Sigmoid colon (tissue), 7 donors: ENCODE measurements around the gene ING1. TPM values are rescaled to one million over a fixed set of nuclear protein-coding genes. Genes with fewer than 3 reads are reported as not detected.
"Not testable (repeated sequence)": the region's sequence is repeated elsewhere in the genome, so short reads cannot be mapped to it uniquely, and the experiment has no call there.

Experiments used
- DNase-seq: peaks from one replicate; pipeline ENCODE4 v3.0.0-alpha.2; 2019
- H3K27ac ChIP-seq, 4 donors: fragments of 200-600 bp; sonication (generic); one replicate each; pipeline ENCODE4 v1.5.1; 2016 to 2019; ENCODE audit warnings: mild to moderate bottlenecking in 1 of 4
- H3K27me3 ChIP-seq, 3 donors: fragments of 200-600 bp; sonication (generic); one replicate each; pipeline ENCODE4 v1.5.1; 2019; ENCODE audit warnings: mild to moderate bottlenecking in 1 of 3
- H3K36me3 ChIP-seq, 4 donors: fragments of 200-600 bp; sonication (generic); one replicate each; pipeline ENCODE4 v1.5.1; 2016 to 2019
- H3K4me1 ChIP-seq, 4 donors: fragments of 200-600 bp; sonication (generic); one replicate each; pipeline ENCODE4 v1.5.1; 2017 to 2019
- H3K4me3 ChIP-seq, 4 donors: fragments of 200-600 bp; sonication (generic); one replicate each; pipeline ENCODE4 v1.5.1; 2017 to 2019; ENCODE audit warnings: mild to moderate bottlenecking in 2 of 4, moderate library complexity in 1 of 4
- H3K9me3 ChIP-seq, 4 donors: fragments of 200-600 bp in 3 of 4; sonication (generic) in 3 of 4; one replicate each; pipeline versions ENCODE4 v1.5.1 to v1.6.1; 2013 to 2019
- EP300 ChIP-seq, 4 donors: sonication (generic); formaldehyde crosslinking; IDR thresholded peaks; one replicate each; pipeline ENCODE4 v1.6.1; 2017; ENCODE audit warnings: antibody characterized with exemption in 4 of 4
- POLR2A ChIP-seq, 2 donors: fragments of 450-650 bp; IDR thresholded peaks; one replicate each; pipeline ENCODE4 v1.6.1; 2016; ENCODE audit warnings: antibody characterized with exemption in 2 of 2, mild to moderate bottlenecking in 2 of 2, moderate library complexity in 2 of 2
- POLR2AphosphoS5 ChIP-seq, 4 donors: sonication (generic); formaldehyde crosslinking; IDR thresholded peaks; one replicate each; pipeline ENCODE4 v1.6.1; 2017; ENCODE audit warnings: antibody characterized with exemption in 4 of 4
- WGBS, 2 donors: extraction: QIAGEN DNeasy Blood & Tissue Kit; methylation state at CpG; one replicate each; pipeline ENCODE4 v1.1.7; 2013; 5-methylcytosine and 5-hydroxymethylcytosine counted together
- intact Hi-C: fragments of 100-400 bp; cut with DNase I; formaldehyde crosslinking; loops from one replicate; pipeline ENCODE4 v1.15.1; 2023
- polyA plus RNA-seq, 3 donors: library from polyadenylated mRNA; stranded (reverse); fragments of 200-250 nt; gene quantifications; one replicate each; pipeline ENCODE4 v1.2.3, GENCODE V29; 2013
- total RNA-seq, 4 donors: library from RNA; depleted of rRNA; stranded (reverse); fragments of >200 nt; gene quantifications; one replicate each; pipeline ENCODE4 v1.1.0, GENCODE V29; 2016
- TF ChIP-seq, protein P1 (sequence below), 4 experiments: fragments of 450-650 bp in 3 of 4; fragments of 200-600 bp in 1 of 4; IDR thresholded peaks; one replicate each; pipeline ENCODE4 v1.5.1; 2016 to 2019; ENCODE audit warnings: antibody characterized with exemption in 4 of 4, mild to moderate bottlenecking in 3 of 4, moderate library complexity in 2 of 4
- donor health status: healthy with polysubstance abuse.
- donor health status: Bipolar disorder and iron deficiency.
- donor health status: healthy.

Gene ING1
- total and polyA plus RNA-seq, 7 donors = 11.3 to 24.0 (median 16.8) TPM

GRCh38 chr13:110719036-110719710, 5.7 kb downstream of the ING1 start:
- TF ChIP-seq EP300 (IDR thresholded peaks at IDR 0.05) (no peak), POLR2AphosphoS5 (IDR thresholded peaks at IDR 0.05) (no peak), POLR2A (IDR thresholded peaks at IDR 0.05) (no peak)
- TF ChIP-seq, protein P1, sequence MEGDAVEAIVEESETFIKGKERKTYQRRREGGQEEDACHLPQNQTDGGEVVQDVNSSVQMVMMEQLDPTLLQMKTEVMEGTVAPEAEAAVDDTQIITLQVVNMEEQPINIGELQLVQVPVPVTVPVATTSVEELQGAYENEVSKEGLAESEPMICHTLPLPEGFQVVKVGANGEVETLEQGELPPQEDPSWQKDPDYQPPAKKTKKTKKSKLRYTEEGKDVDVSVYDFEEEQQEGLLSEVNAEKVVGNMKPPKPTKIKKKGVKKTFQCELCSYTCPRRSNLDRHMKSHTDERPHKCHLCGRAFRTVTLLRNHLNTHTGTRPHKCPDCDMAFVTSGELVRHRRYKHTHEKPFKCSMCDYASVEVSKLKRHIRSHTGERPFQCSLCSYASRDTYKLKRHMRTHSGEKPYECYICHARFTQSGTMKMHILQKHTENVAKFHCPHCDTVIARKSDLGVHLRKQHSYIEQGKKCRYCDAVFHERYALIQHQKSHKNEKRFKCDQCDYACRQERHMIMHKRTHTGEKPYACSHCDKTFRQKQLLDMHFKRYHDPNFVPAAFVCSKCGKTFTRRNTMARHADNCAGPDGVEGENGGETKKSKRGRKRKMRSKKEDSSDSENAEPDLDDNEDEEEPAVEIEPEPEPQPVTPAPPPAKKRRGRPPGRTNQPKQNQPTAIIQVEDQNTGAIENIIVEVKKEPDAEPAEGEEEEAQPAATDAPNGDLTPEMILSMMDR (IDR thresholded peaks at IDR 0.05) = no peak
- peaks cover 0 to 26% (median 8%) of the 10 kb centered on the region in 4 donors for H3K36me3 ChIP-seq
- peaks cover 0 to 32% (median 23%) of the 10 kb centered on the region in 4 donors for H3K4me1 ChIP-seq
- no peak for DNase-seq
- intact Hi-C loops = loop anchor here (5.0 to 10.0 kb wide), 4 partner anchors 93 to 496 kb away; no protein-coding TSS in a partner anchor
- H3K9me3 ChIP-seq = no peaks in the 10 kb centered on the region
- H3K27ac ChIP-seq = no peak overlapping the region
- H3K27me3 ChIP-seq = no peaks in the 10 kb centered on the region
- WGBS, 2 donors = 98% methylated on average over 61 of the region's 61 CpGs
- no peak overlapping the region for H3K4me3 ChIP-seq

GRCh38 chr13:110722971-110723370, 9.5 kb downstream of the ING1 start:
- no peak overlapping the region for H3K27ac ChIP-seq
- intact Hi-C loops = no loop called here
- no peak overlapping the region for H3K4me3 ChIP-seq
- WGBS, 2 donors = 20 to 67% methylated on average over 5 of the region's 5 CpGs
- no peaks in the 10 kb centered on the region for H3K27me3 ChIP-seq
- no peaks in the 10 kb centered on the region for H3K9me3 ChIP-seq
- DNase-seq = no peak
- peaks cover 0 to 12% (median 9%) of the 10 kb centered on the region in 4 donors for H3K4me1 ChIP-seq
- H3K36me3 ChIP-seq = peaks cover 0 to 26% (median 8%) of the 10 kb centered on the region in 4 donors
- TF ChIP-seq, protein P1 (IDR thresholded peaks at IDR 0.05) = no peak
- no peak for TF ChIP-seq POLR2A (IDR thresholded peaks at IDR 0.05)
- no peak for TF ChIP-seq EP300 (IDR thresholded peaks at IDR 0.05)
- no peak for TF ChIP-seq POLR2AphosphoS5 (IDR thresholded peaks at IDR 0.05)

- Histone ChIP-seq H3K4me3 (no peak overlapping the region), H3K9me3 (no peaks in the 10 kb centered on the region), H3K4me1 (peaks cover 0 to 7% (median 5%) of the 10 kb centered on the region in 4 donors), H3K27ac (peak overlapping the region in 1 of 4 donors; percentile 5), H3K27me3 (no peaks in the 10 kb centered on the region), H3K36me3 (peaks cover 0 to 26% (median 8%) of the 10 kb centered on the region in 4 donors)
- TF ChIP-seq, protein P1 (IDR thresholded peaks at IDR 0.05) = no peak
- TF ChIP-seq POLR2A (IDR thresholded peaks at IDR 0.05) (no peak), POLR2AphosphoS5 (IDR thresholded peaks at IDR 0.05) (no peak), EP300 (IDR thresholded peaks at IDR 0.05) (no peak)
- intact Hi-C loops = no loop called here
- 76 to 83% methylated on average over 8 of the region's 8 CpGs for WGBS, 2 donors
- no peak for DNase-seq
Observed at GRCh38 chr13:110723598-110723997, 10.1 kb downstream of the ING1 start.

DNA sequence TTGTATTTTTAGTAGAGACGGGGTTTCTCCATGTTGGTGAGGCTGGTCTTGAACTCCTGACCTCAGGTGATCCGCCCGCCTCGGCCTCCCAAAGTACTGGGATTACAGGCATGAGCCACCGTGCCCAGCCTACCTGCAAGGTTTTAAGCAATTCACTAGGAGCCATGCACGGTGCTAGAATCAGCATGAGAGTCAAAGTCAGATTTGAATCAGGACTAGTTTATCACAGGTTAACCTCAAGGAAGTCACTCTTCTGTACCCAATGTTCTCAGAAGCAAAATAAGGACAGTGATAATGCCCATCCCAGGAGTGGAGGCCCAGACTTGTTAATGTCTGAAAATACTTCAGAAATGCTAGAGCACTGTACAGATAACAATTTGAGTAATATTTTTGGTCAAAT, 12.7 kb downstream of the ING1 start:
- H3K27me3 ChIP-seq, H3K36me3 ChIP-seq, intact Hi-C loops, H3K4me1 ChIP-seq, H3K4me3 ChIP-seq, H3K27ac ChIP-seq, H3K9me3 ChIP-seq, DNase-seq: not testable (repeated sequence)
- WGBS, 2 donors = 93 to 95% methylated on average over 6 of the region's 6 CpGs

- WGBS, 2 donors = 77 to 86% methylated on average over 9 of the region's 9 CpGs
- intact Hi-C loops = no loop called here
- Histone ChIP-seq H3K9me3 (no peaks in the 10 kb centered on the region), H3K27me3 (no peaks in the 10 kb centered on the region), H3K27ac (no peak overlapping the region), H3K36me3 (peaks cover 0 to 3% (median 0%) of the 10 kb centered on the region in 4 donors), H3K4me3 (no peak overlapping the region), H3K4me1 (peaks cover 0 to 7% (median 2%) of the 10 kb centered on the region in 4 donors)
- no peak for DNase-seq
- TF ChIP-seq POLR2A (IDR thresholded peaks at IDR 0.05) = no peak
- TF ChIP-seq POLR2AphosphoS5 (IDR thresholded peaks at IDR 0.05) = no peak
Observed at GRCh38 chr13:110726726-110727125, 13.2 kb downstream of the ING1 start.
